Measurements from ENCODE around the gene CLCN6. TPM values are rescaled to one million over a fixed set of nuclear protein-coding genes. Genes with fewer than 3 reads are reported as not detected.
A peak's percentile ranks its signal among the peaks of the same experiment; 100 is the strongest.

The CLCN6 gene
- total and polyA plus RNA-seq, 2 experiments from 2014 or later, result 22.5 to 31.8 TPM

- peaks cover 11% of the 10 kb centered on the region for H3K4me1 ChIP-seq (ENCODE audit: low read depth)
- no peak overlapping the region for H3K4me3 ChIP-seq
- H3K9me3 ChIP-seq (ENCODE audit: low read depth), result no peaks in the 10 kb centered on the region
- TF ChIP-seq CTCF (IDR thresholded peaks at IDR 0.05; ENCODE audit: low read depth, low read length), result no peak
- H3K36me3 ChIP-seq, result no peaks in the 10 kb centered on the region
- DNase-seq (ENCODE audit: low read depth in 1 of 2, low spot score in 1 of 2), result no peak
- H3K27ac ChIP-seq, result no peak overlapping the region
- no peaks in the 10 kb centered on the region for H3K27me3 ChIP-seq
These were observed 25.4 kb upstream of the CLCN6 start for GRCh38 chr1:11780380-11781147.

- peaks cover 14% of the 10 kb centered on the region for H3K4me1 ChIP-seq (ENCODE audit: low read depth)
- no peak overlapping the region for H3K4me3 ChIP-seq
- no peaks in the 10 kb centered on the region for H3K27me3 ChIP-seq
- no peak for DNase-seq (ENCODE audit: low read depth in 1 of 2, low spot score in 1 of 2)
- H3K9me3 ChIP-seq (ENCODE audit: low read depth), result no peaks in the 10 kb centered on the region
- TF ChIP-seq CTCF (IDR thresholded peaks at IDR 0.05; ENCODE audit: low read depth, low read length), result no peak
- no peaks in the 10 kb centered on the region for H3K36me3 ChIP-seq
- no peak overlapping the region for H3K27ac ChIP-seq
These were observed 24.7 kb upstream of the CLCN6 start for GRCh38 chr1:11781297-11781696.

- TF ChIP-seq CTCF (IDR thresholded peaks at IDR 0.05; ENCODE audit: low read depth, low read length), result no peak
- Histone ChIP-seq H3K36me3 (no peaks in the 10 kb centered on the region), H3K4me1 (ENCODE audit: low read depth) (peaks cover 23% of the 10 kb centered on the region), H3K27me3 (no peaks in the 10 kb centered on the region), H3K27ac (no peak overlapping the region), H3K9me3 (ENCODE audit: low read depth) (no peaks in the 10 kb centered on the region), H3K4me3 (no peak overlapping the region)
- DNase-seq (ENCODE audit: low read depth in 1 of 2, low spot score in 1 of 2), result no peak
These were observed 23.8 kb upstream of the CLCN6 start for GRCh38 chr1:11782127-11782708.

- Histone ChIP-seq H3K27me3 (no peaks in the 10 kb centered on the region), H3K36me3 (no peaks in the 10 kb centered on the region), H3K4me1 (ENCODE audit: low read depth) (peaks cover 37% of the 10 kb centered on the region), H3K4me3 (no peak overlapping the region), H3K27ac (no peak overlapping the region), H3K9me3 (ENCODE audit: low read depth) (no peaks in the 10 kb centered on the region)
- DNase-seq (ENCODE audit: low read depth in 1 of 2, low spot score in 1 of 2), result no peak
- TF ChIP-seq CTCF (IDR thresholded peaks at IDR 0.05; ENCODE audit: low read depth, low read length), result no peak
These were observed 22.4 kb upstream of the CLCN6 start for GRCh38 chr1:11783556-11783955.

- peaks cover 46% of the 10 kb centered on the region for H3K4me1 ChIP-seq (ENCODE audit: low read depth)
- no peak for TF ChIP-seq CTCF (IDR thresholded peaks at IDR 0.05; ENCODE audit: low read depth, low read length)
- no peaks in the 10 kb centered on the region for H3K36me3 ChIP-seq
- no peak for DNase-seq (ENCODE audit: low read depth in 1 of 2, low spot score in 1 of 2)
- H3K4me3 ChIP-seq, result peak overlapping the region; percentile 6
- no peaks in the 10 kb centered on the region for H3K27me3 ChIP-seq
- no peak overlapping the region for H3K27ac ChIP-seq
- no peaks in the 10 kb centered on the region for H3K9me3 ChIP-seq (ENCODE audit: low read depth)
These were observed 21.6 kb upstream of the CLCN6 start for GRCh38 chr1:11784256-11784992.
